ENCODE results near the gene PAQR5.

GRCh38 chr15:69293741-69294615 lies 4.7 kb upstream of the PAQR5 start:
- TF ChIP-seq CTCF (IDR thresholded peaks at IDR 0.05) (no peak), POLR2A (IDR thresholded peaks at IDR 0.05) (no peak)

Measured in right lobe of liver (tissue), 4 donors.